Right renal pelvis (tissue), 4 donors: ENCODE data around the gene ULBP2. TPM values are rescaled to one million over a fixed set of nuclear protein-coding genes. Genes with fewer than 3 reads are reported as not detected.
A peak's percentile ranks its signal among the peaks of the same experiment; 100 is the strongest.

Experiments
- DNase-seq, 4 donors: peaks; one replicate each; pipeline ENCODE4 v3.0.0-alpha.2; 2013; ENCODE audit warnings: low read depth in 4 of 4, low spot score in 3 of 4, missing footprints in 1 of 4
- polyA plus RNA-seq, 4 donors: library from polyadenylated mRNA; unstranded; fragments of 120-200 nt; gene quantifications; one replicate each; pipeline ENCODE4 v1.2.1, GENCODE V29; 2013; ENCODE audit not compliant: insufficient read length in 4 of 4

Gene ULBP2
- polyA plus RNA-seq: under 1 TPM; 0.65 to 0.91 (median 0.67) TPM

GRCh38 chr6:149941583-149942460 is at the start of gene ULBP2:
ULBP2 (plus strand) TSS chr6:149942014; CDS start chr6:149942073, 59 bp downstream.
- peak in 2 of 4 donors; percentile 58 to 67 for DNase-seq

GRCh38 chr6:149895048-149895590 is 46.7 kb upstream of the ULBP2 start:
- DNase-seq: no peak

- no peak for DNase-seq
Observed at GRCh38 chr6:149895833-149896271, 46.0 kb upstream of the ULBP2 start.

GRCh38 chr6:149896491-149896890 is 45.3 kb upstream of the ULBP2 start:
- no peak for DNase-seq

- no peak for DNase-seq
Observed at GRCh38 chr6:149897015-149897697, 44.7 kb upstream of the ULBP2 start.

- no peak for DNase-seq
Observed at GRCh38 chr6:149897855-149898744, 43.7 kb upstream of the ULBP2 start, which contains the start of gene RAET1E. RAET1E (minus strand) TSS chr6:149898113; CDS start chr6:149890901, 7,212 bp downstream.

- no peak for DNase-seq
Observed at GRCh38 chr6:149898966-149899365, 42.8 kb upstream of the ULBP2 start.

GRCh38 chr6:149899486-149899885 is 42.3 kb upstream of the ULBP2 start:
- DNase-seq: no peak

- no peak for DNase-seq
Observed at GRCh38 chr6:149899926-149900619, 41.7 kb upstream of the ULBP2 start.

GRCh38 chr6:149900620-149901443 is 41.0 kb upstream of the ULBP2 start:
- DNase-seq: no peak

- DNase-seq: no peak
Observed at GRCh38 chr6:149901444-149902140, 40.2 kb upstream of the ULBP2 start.

GRCh38 chr6:149903938-149904611 is 37.7 kb upstream of the ULBP2 start:
- no peak for DNase-seq

- no peak for DNase-seq
Observed at GRCh38 chr6:149904661-149905370, 37.0 kb upstream of the ULBP2 start.

GRCh38 chr6:149905371-149905910 is 36.4 kb upstream of the ULBP2 start:
- no peak for DNase-seq

- DNase-seq: no peak
Observed at GRCh38 chr6:149905911-149906371, 35.9 kb upstream of the ULBP2 start.

- no peak for DNase-seq
Observed at GRCh38 chr6:149906405-149906804, 35.4 kb upstream of the ULBP2 start.

- DNase-seq: no peak
Observed at GRCh38 chr6:149907317-149907716, 34.5 kb upstream of the ULBP2 start.
